Right lobe of liver (tissue), 6 donors: ENCODE measurements around the gene LAD1. TPM values are rescaled to one million over a fixed set of nuclear protein-coding genes. Genes with fewer than 3 reads are reported as not detected.

ENCODE experiments used
- ATAC-seq, 4 donors: fragments of 200-7000 bp; cut with Tn5 transposase; one replicate each; pipeline ENCODE4 v1.9.1; 2020; ENCODE audit warnings: mild to moderate bottlenecking in 4 of 4, moderate library complexity in 4 of 4
- DNase-seq, 3 donors: peaks; one replicate each; pipeline ENCODE4 v3.0.0-alpha.2; 2020
- H3K27ac ChIP-seq, 3 donors: fragments of 200-600 bp; one replicate each; pipeline ENCODE4 v1.8.0; 2022
- H3K27me3 ChIP-seq, 2 donors: fragments of 200-600 bp; one replicate each; pipeline ENCODE4 v1.8.0; 2022
- H3K36me3 ChIP-seq, 4 donors: fragments of 200-600 bp; sonication (generic) in 1 of 4; one replicate each; pipeline versions ENCODE4 v1.5.1 to v1.8.0; 2017 to 2022; ENCODE audit warnings: control low read depth in 1 of 4
- H3K4me1 ChIP-seq, 4 donors: fragments of 200-600 bp; sonication (generic) in 1 of 4; one replicate each; pipeline versions ENCODE4 v1.5.1 to v1.8.0; 2017 to 2022; ENCODE audit warnings: control low read depth in 1 of 4
- H3K4me3 ChIP-seq, 3 donors: fragments of 200-600 bp; one replicate each; pipeline ENCODE4 v1.8.0; 2022
- H3K9me3 ChIP-seq, 4 donors: fragments of 200-600 bp; sonication (generic) in 1 of 4; one replicate each; pipeline versions ENCODE4 v1.5.1 to v1.8.0; 2017 to 2022; ENCODE audit warnings: control low read depth in 1 of 4
- CTCF ChIP-seq, 4 donors: fragments of 200-600 bp in 3 of 4; fragments of 450-650 bp in 1 of 4; IDR thresholded peaks; one replicate each; pipeline versions ENCODE4 v1.5.1 to v1.8.0; 2016 to 2022; ENCODE audit warnings: antibody characterized with exemption in 4 of 4, mild to moderate bottlenecking in 2 of 4
- POLR2A ChIP-seq: fragments of 450-650 bp; IDR thresholded peaks from one replicate; pipeline ENCODE4 v1.6.1; 2017; ENCODE audit warnings: antibody characterized with exemption, mild to moderate bottlenecking
- WGBS: methylation state at CpG from one replicate; pipeline ENCODE4 v1.1.6; 2018; ENCODE audit warnings: low coverage, low lambda C conversion rate; ENCODE audit not compliant: insufficient coverage; ENCODE audit errors: missing lambda C conversion rate; 5-methylcytosine and 5-hydroxymethylcytosine counted together
- intact Hi-C, 2 donors: fragments of 100-400 bp; cut with DNase I; formaldehyde crosslinking; loops; one replicate each; pipeline versions ENCODE4 v1.11.2 to v1.14.1; 2022
- total RNA-seq, 6 experiments: library from RNA; depleted of rRNA in 2 of 6; stranded (reverse); fragments of >200 nt in 2 of 6; fragmentation: NEBNext Ultra II Directional in 3 of 6; extraction: Animal tissue kit (Norgen Biotek cat#: 25700) in 3 of 6; gene quantifications; one replicate each; pipeline versions ENCODE4 v1.1.0 to v1.2.4, GENCODE V29; 2016 to 2023
- donor health status: DM: no; HTN: yes; CAD: no.
- donor health status: DM: no; HTN: no; CAD: no.
- donor health status: DM: no; HTN: no; CAD: no.
- donor health status: DM: no; HTN: yes; CAD: no.
- donor health status: DM: no; HTN: yes; CAD: no.

The LAD1 gene
- total RNA-seq, 6 experiments from 2014 or later = 12.2 to 26.7 (median 19.4) TPM

DNA sequence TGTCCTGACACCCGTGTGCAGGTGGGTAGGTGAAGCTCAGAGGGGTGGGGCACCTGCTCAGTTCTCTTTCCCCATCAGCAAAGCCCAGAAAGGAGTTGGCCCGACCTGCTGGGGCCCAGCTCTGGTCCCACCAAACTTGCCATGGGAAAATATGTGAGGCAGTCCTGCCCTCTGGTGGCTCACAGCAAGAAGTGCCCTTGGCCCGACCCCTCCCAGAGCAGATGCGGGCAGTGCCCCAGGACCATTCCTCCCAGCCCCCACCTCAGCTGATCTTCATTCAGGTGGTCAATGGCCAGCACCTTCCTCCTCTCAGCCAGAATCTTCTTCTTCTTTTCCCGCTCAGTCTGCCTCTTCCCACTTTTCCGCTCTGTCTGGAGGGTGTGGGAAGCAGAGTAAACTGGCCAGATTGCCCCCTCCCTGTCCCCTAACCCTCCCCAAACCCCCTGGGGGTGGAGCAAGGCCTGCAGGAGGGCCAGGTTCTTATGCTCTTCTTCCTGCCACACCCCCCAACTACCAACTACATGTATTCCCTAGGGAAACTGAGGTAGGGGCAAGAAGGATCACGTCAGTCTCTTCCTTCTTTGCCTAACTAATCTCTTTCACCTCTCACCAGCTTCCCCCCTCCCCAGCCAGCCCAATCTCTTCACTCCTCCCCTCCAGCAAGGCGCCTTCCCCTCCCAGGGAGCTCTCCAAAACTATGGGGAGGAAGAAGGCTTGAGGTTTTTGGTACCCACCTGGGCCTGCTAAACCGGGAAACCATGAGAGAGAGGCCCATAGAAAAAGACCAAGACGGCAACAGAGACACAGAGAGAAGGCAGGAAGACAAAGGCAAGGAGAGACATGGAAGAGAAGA, 37.2 kb downstream of the LAD1 start:
- Histone ChIP-seq H3K9me3 (no peaks in the 10 kb centered on the region), H3K27me3 (no peaks in the 10 kb centered on the region), H3K4me3 (no peak overlapping the region), H3K4me1 (no peaks in the 10 kb centered on the region), H3K27ac (no peak overlapping the region), H3K36me3 (no peaks in the 10 kb centered on the region)
- ATAC-seq (peak; percentile 65 to 76 (median 75)), DNase-seq (peak in 2 of 3 donors; percentile 38 to 58)
- TF ChIP-seq CTCF (IDR thresholded peaks at IDR 0.05) (peak; percentile 68 to 84 (median 79)), POLR2A (no peak)
- 23% methylated on average over 7 of the region's 10 CpGs for WGBS
- intact Hi-C loops = loop anchor here in 1 of 2 donors (5.0 kb wide), 1 partner anchor 110 kb away; no protein-coding TSS in a partner anchor

DNA sequence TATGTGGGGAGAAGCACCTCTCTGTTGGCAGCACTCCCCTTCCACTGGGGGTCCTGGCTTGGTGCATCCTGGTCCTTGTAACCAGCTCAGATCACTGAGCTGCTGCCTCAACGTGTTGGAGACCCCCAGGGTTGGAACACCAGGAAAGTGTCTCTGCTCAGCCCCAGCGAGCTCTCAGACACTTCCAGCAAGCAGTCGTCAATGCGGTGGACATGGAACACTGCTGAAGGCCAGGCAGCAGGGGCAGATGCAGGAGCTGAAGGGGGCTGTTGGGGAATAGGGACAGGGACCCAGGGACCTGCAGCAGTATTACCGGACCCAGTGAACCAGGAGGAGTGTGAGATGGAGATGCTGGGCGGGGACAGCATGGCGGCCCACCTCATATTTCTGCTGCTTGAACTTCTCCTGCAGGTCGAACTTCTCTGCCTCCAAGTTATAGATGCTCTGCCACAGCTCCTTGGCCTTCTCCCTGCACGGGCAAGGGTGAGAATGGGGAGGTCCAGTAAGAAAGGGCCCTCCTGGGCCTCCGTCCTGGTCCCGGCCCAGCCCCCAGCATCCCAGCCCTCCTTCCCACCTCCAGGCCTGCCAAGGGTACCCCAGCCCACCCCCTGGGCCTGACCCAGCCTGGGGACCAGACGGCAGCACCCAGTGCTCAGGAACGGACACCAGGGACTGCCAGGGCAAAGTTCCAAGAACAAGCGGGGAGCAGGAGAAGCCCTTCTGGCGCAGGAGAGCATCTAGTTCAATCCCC, 38.0 kb downstream of the LAD1 start:
- intact Hi-C loops = loop anchor here in 1 of 2 donors (5.0 kb wide), 1 partner anchor 109 kb away; no protein-coding TSS in a partner anchor
- peak in 2 of 3 donors; percentile 7 to 45 for DNase-seq
- Histone ChIP-seq H3K9me3 (no peaks in the 10 kb centered on the region), H3K4me3 (no peak overlapping the region), H3K4me1 (no peaks in the 10 kb centered on the region), H3K27ac (no peak overlapping the region), H3K36me3 (no peaks in the 10 kb centered on the region), H3K27me3 (no peaks in the 10 kb centered on the region)
- TF ChIP-seq CTCF (IDR thresholded peaks at IDR 0.05) = no peak
- TF ChIP-seq POLR2A = no peak
- WGBS = 33% methylated on average over 5 of the region's 15 CpGs
- ATAC-seq = no peak

DNA sequence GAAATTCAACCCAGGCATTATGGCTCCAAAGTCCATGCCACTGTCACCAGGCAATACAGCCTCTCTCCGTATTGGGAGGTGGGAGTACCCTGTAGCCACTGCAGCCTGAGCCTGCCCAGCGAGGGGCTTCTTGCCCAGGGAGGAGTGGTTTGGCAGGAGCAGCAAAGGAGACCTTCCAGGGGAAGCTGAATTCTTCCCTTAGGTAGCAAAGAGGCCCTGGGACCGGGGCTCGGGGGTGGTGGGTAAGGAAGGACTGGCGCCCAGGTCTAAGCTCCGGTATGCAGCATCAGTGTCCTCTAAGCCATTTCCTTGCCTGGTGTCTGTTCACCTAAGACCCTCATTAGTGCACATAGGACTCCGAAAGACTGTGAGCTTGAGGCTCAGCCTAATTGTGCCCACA, 38.6 kb downstream of the LAD1 start:
- DNase-seq (peak in 2 of 3 donors; percentile 12 to 22), ATAC-seq (no peak)
- TF ChIP-seq CTCF (IDR thresholded peaks at IDR 0.05) (no peak), POLR2A (no peak)
- intact Hi-C loops = loop anchor here in 1 of 2 donors (5.0 kb wide), 1 partner anchor 108 kb away; no protein-coding TSS in a partner anchor
- H3K4me1 ChIP-seq = no peaks in the 10 kb centered on the region
- no peak overlapping the region for H3K4me3 ChIP-seq
- no peaks in the 10 kb centered on the region for H3K36me3 ChIP-seq
- H3K9me3 ChIP-seq = no peaks in the 10 kb centered on the region
- WGBS = 78% methylated on average over 4 of the region's 7 CpGs
- no peak overlapping the region for H3K27ac ChIP-seq
- no peaks in the 10 kb centered on the region for H3K27me3 ChIP-seq

GRCh38 chr1:201359873-201360210, 39.3 kb downstream of the LAD1 start:
- Histone ChIP-seq H3K36me3 (no peaks in the 10 kb centered on the region), H3K27ac (no peak overlapping the region), H3K4me3 (no peak overlapping the region), H3K27me3 (no peaks in the 10 kb centered on the region), H3K4me1 (no peaks in the 10 kb centered on the region), H3K9me3 (no peaks in the 10 kb centered on the region)
- 60% methylated on average over 1 of the region's 2 CpGs for WGBS
- ATAC-seq (no peak), DNase-seq (peak in 2 of 3 donors; percentile 3 to 14)
- intact Hi-C loops = loop anchor here (5.0 kb wide), 1 partner anchor 108 kb away; no protein-coding TSS in a partner anchor
- TF ChIP-seq CTCF (IDR thresholded peaks at IDR 0.05) (no peak), POLR2A (no peak)
